ENCODE data around the gene CHST8.

The CHST8 gene

DNA sequence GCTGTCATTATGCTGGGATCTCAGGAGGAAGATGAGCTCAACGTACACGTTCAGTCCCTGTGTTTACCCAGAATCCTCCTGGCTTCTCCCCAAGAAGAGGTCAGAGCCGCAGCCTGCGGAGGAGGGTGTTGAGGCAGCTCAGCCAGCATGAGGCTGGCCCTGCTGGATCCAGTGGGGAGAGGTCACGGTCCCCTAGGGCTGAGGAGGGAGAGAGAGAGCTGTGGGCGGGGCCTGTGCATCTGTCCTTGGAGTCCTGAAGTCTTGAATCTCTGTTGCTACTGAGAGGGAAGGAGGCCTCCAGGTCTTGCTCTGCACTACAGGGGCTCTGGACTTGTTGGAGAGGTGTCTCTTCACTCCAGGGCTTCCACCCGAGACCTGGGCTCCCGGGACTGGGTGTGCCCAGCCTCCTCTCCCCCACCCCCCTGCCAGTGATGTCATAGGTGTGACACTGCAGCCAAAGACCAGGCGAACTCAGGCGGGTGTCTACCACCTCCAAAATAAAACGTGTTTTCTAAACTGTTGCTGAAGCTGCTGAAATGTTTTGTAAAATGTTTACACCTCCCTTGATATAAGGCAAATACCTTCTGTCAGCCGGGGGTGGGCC lies 97.0 kb downstream of the CHST8 start:
- Histone ChIP-seq H3K4me3 (ENCODE audit: extremely low read depth, insufficient read depth, low read length, poor library complexity, severe bottlenecking) (no peak overlapping the region), H3K27ac (ENCODE audit: low read depth, low read length, severe bottlenecking) (no peak overlapping the region), H3K4me1 (ENCODE audit: control insufficient read depth, insufficient read depth, low read length, poor library complexity, severe bottlenecking) (no peaks in the 10 kb centered on the region), H3K36me3 (ENCODE audit: control insufficient read depth, insufficient read depth, low read length) (no peaks in the 10 kb centered on the region), H3K9me3 (ENCODE audit: control insufficient read depth, low read length) (no peaks in the 10 kb centered on the region)
- WGBS, 2 experiments (ENCODE audit: insufficient coverage in 2 of 2) = 80 to 88% methylated on average over 2 to 5 of the region's 12 CpGs

DNA sequence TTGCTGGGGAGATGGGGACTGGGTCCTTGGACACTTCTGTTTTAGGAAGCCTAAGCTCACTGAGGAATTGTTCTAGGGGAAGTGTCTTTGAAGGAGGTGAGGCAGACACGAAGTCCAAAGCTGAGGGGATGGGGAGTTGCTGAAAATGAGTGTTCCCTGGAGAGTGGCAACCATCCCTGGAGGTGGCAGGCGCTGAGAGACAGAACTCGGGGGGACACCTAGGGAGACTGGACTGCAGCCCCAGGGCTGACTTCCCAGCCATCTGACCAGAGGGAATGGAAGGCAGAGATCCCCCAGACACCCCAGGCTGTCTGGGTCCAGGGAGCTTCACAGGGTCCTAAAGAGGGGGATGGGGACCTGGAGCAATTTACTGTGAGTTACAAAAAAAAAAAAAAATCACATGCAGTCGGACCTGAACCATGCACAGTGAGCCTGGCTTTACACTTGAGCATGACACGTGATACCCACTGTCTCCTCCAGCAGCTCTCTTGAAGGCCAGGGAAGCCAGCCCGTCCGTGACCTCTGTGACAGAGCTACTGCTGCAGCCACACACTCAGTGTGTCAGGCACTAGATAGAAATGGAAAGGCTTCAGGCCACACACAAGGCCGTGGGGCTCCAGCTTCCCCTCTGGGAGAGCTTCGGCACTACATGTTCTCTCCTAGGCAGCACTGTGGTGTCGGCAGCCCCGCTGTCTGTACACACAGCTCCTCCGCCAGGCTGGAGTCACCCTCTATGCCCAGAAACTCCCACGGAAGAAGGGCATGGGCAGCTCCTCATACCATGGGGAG lies 97.8 kb downstream of the CHST8 start:
- no peaks in the 10 kb centered on the region for H3K4me1 ChIP-seq (ENCODE audit: control insufficient read depth, insufficient read depth, low read length, poor library complexity, severe bottlenecking)
- no peaks in the 10 kb centered on the region for H3K9me3 ChIP-seq (ENCODE audit: control insufficient read depth, low read length)
- no peak overlapping the region for H3K4me3 ChIP-seq (ENCODE audit: extremely low read depth, insufficient read depth, low read length, poor library complexity, severe bottlenecking)
- no peaks in the 10 kb centered on the region for H3K36me3 ChIP-seq (ENCODE audit: control insufficient read depth, insufficient read depth, low read length)
- WGBS, 2 experiments (ENCODE audit: insufficient coverage in 2 of 2) = 80 to 86% methylated on average over 8 to 11 of the region's 13 CpGs
- no peak overlapping the region for H3K27ac ChIP-seq (ENCODE audit: low read depth, low read length, severe bottlenecking)

DNA sequence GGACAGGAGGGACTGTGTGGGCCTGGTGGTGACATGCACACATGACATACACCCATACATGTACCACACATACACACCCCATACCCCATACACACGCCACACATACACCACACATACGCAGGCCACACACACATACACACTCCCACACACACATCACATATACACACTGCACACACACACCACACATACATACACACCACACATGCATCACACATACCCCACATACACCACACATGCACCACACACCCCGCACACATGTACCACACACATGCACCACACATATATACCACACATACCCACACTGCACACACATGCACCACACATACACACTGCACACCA lies 98.4 kb downstream of the CHST8 start:
- H3K9me3 ChIP-seq (ENCODE audit: control insufficient read depth, low read length) = no peaks in the 10 kb centered on the region
- no peaks in the 10 kb centered on the region for H3K36me3 ChIP-seq (ENCODE audit: control insufficient read depth, insufficient read depth, low read length)
- H3K4me1 ChIP-seq (ENCODE audit: control insufficient read depth, insufficient read depth, low read length, poor library complexity, severe bottlenecking) = no peaks in the 10 kb centered on the region
- WGBS, 2 experiments (ENCODE audit: insufficient coverage in 2 of 2) = 90 to 97% methylated on average over 3 of the region's 3 CpGs
- no peak overlapping the region for H3K4me3 ChIP-seq (ENCODE audit: extremely low read depth, insufficient read depth, low read length, poor library complexity, severe bottlenecking)
- no peak overlapping the region for H3K27ac ChIP-seq (ENCODE audit: low read depth, low read length, severe bottlenecking)

DNA sequence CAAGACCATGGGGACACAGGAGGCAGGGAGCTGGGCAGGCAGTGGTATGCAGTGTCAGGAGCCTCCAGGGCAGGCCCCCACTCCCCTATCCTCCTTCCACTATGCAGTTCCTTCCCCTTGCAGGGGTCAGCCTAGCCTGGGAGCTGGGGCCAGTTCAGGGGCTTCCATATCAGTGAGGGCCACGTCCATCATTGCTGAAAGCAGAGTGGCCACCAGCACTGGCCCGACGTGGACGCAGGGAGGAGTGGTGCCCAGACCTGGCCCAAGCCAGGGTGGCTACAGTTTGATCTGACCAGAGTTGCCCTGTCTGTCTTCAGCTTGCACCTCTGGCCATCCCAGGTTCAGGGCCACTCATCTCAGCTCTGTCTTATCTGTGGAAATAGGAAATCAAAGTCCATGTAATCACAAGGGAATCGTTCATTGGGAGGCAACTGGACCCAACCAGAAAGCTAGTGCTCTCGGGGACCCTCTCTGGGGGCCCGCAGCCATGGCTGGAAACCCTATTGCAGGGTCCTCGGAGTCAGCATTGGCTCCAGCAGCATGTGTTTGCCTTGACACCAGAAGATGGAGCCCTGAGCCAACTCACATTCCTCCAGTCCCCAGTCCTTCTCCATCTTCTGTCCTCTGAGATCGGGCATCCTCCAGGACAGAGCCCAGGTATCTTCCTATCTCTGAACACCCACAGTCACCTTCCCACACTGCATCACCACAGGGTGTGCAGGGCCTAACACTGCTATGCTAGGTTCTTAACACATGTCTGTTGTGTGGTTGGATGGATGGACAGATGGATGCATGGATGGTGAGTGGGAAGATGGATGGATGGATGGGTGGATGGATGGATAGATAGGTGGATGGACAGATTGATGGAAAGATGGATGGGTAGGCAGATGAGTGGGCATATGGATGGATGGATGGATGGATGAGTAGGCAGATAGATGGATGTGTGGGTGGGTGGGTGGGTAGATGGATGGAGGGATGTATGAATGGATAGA lies 99.2 kb downstream of the CHST8 start:
- H3K27ac ChIP-seq (ENCODE audit: low read depth, low read length, severe bottlenecking) = no peak overlapping the region

DNA sequence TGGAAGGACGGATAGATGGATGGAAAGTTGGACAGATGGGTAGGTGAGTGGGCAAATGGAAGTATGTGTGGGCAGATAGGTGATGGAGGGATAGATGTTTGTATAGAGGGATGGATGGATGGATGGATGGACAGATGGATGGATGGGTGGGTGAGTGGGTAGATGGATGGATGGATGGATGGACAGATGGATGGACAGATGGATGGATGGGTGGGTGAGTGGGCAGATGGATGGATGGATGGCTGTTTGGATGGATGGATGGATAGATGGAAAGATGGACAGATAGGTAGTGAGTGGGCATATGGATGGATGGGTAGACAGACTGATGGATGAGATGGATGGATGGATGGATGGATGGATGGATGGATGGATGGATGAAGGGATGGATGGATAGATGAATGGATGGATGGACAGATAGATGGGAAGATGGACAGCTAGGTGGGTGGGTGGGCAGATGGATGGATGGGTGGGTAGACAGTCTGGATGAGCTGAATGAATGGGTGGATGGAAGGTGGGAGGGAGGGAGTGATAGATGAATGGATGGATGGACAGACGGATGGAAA lies 100.1 kb downstream of the CHST8 start:
- Histone ChIP-seq H3K4me3 (ENCODE audit: extremely low read depth, insufficient read depth, low read length, poor library complexity, severe bottlenecking) (no peak overlapping the region), H3K4me1 (ENCODE audit: control insufficient read depth, insufficient read depth, low read length, poor library complexity, severe bottlenecking) (no peaks in the 10 kb centered on the region), H3K9me3 (ENCODE audit: control insufficient read depth, low read length) (no peaks in the 10 kb centered on the region), H3K27ac (ENCODE audit: low read depth, low read length, severe bottlenecking) (no peak overlapping the region), H3K36me3 (ENCODE audit: control insufficient read depth, insufficient read depth, low read length) (no peaks in the 10 kb centered on the region)
- WGBS, 2 experiments (ENCODE audit: insufficient coverage in 2 of 2) = 55 to 86% methylated on average over 2 of the region's 2 CpGs

More for the DNA sequence above, 99.2 kb downstream of the CHST8 start:
- H3K4me1 ChIP-seq (ENCODE audit: control insufficient read depth, insufficient read depth, low read length, poor library complexity, severe bottlenecking) = no peaks in the 10 kb centered on the region
- H3K36me3 ChIP-seq (ENCODE audit: control insufficient read depth, insufficient read depth, low read length) = no peaks in the 10 kb centered on the region
- no peaks in the 10 kb centered on the region for H3K9me3 ChIP-seq (ENCODE audit: control insufficient read depth, low read length)
- no peak overlapping the region for H3K4me3 ChIP-seq (ENCODE audit: extremely low read depth, insufficient read depth, low read length, poor library complexity, severe bottlenecking)
- WGBS, 2 experiments (ENCODE audit: insufficient coverage in 2 of 2) = 81 to 87% methylated on average over 7 to 9 of the region's 9 CpGs

DNA sequence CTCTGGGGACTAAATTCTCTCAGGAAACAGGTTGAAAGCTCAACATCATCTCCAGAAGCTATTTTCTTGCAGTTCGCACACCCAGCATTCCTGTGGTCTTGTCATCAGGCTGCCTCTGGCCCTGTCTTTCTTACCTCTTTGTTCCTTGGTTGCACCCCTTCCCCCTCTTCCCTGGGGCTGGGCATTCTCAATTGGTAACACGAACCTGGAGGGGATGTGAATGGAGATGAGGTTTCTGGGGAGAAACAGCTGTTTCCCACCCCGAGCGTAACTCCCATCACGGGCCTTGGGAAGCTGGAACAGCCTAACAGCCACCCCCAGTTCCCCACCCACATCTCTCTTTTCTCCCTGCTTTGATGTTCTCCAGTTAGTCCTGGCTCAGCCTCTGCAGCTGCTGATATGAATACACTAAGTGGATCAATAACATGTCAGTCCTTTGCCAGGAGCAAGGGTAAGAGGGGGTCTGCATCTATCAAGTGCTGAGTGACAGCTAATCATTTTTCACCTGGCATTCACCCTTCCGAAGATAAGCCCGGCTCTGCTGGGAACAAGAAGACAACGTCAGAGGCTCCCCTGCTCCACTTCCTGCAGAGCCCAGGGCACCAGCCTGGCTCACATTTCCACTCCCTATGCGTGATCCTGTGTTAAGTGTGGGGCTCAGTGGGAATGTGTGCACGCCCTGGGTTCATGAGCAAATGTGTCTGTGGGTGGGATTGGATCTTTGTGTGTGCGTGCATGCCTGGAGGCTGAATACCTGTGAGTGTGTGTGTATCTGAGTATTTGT lies 100.9 kb downstream of the CHST8 start:
- 73 to 74% methylated on average over 8 to 10 of the region's 11 CpGs for WGBS, 2 experiments (ENCODE audit: insufficient coverage in 2 of 2)
- Histone ChIP-seq H3K4me1 (ENCODE audit: control insufficient read depth, insufficient read depth, low read length, poor library complexity, severe bottlenecking) (no peaks in the 10 kb centered on the region), H3K9me3 (ENCODE audit: control insufficient read depth, low read length) (no peaks in the 10 kb centered on the region), H3K4me3 (ENCODE audit: extremely low read depth, insufficient read depth, low read length, poor library complexity, severe bottlenecking) (no peak overlapping the region), H3K36me3 (ENCODE audit: control insufficient read depth, insufficient read depth, low read length) (no peaks in the 10 kb centered on the region), H3K27ac (ENCODE audit: low read depth, low read length, severe bottlenecking) (no peak overlapping the region)

DNA sequence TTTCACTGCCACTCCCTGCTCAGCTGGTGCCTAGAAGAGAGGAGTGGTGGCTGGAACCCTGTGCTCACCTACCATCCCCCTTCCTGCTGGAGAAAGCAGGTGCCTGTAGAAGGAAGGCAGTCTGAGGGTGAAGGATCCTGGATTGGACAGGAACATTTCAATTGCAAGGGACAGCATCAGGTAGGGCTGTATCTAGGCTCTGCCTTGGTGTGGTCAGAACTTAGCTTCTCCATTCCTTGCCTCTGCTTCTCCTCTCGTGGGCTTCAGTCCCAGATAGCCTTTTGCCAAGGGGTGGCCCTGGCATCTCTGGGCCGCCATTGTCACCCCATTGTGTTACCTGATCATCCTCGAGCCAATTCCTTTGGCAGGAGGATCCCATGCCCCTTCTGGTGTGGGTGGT lies 101.8 kb downstream of the CHST8 start:
- WGBS, 2 experiments (ENCODE audit: insufficient coverage in 2 of 2) = 85 to 94% methylated on average over 2 to 3 of the region's 3 CpGs
- Histone ChIP-seq H3K27ac (ENCODE audit: low read depth, low read length, severe bottlenecking) (no peak overlapping the region), H3K4me3 (ENCODE audit: extremely low read depth, insufficient read depth, low read length, poor library complexity, severe bottlenecking) (no peak overlapping the region), H3K4me1 (ENCODE audit: control insufficient read depth, insufficient read depth, low read length, poor library complexity, severe bottlenecking) (no peaks in the 10 kb centered on the region), H3K36me3 (ENCODE audit: control insufficient read depth, insufficient read depth, low read length) (no peaks in the 10 kb centered on the region), H3K9me3 (ENCODE audit: control insufficient read depth, low read length) (no peaks in the 10 kb centered on the region)

DNA sequence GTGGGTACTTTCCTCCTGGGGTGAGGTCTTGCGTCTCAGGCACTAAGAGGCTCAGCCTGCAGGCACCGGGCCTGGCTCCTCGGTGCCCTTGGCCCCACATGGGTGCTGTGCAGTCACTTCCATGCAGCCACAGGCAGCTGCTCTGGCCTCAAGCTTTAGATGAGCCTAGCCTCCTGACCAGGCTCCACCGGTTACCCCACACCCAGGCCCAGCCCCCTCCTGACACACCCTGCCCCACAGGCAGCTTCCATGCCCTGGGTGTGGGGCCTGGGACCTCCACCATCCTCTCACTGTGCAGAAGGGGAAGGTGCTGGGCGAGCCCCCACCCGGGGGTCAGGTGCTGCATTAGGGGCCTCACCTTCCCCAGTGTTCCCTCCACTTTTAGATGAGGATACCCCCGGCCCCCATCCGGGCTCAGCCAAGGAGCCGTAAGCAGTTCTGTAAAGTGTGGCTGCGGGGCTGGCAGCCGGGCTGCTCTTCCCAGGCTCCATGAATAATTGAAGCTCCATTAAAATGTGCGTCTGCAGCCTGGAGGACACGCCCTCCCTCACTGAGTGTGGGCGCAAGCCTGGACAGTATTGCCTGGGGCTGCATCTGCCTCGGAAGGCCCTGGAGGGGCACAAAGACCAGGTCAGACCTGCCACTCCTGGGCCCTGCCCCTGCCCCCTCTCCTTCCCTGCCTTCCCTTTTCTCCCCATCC lies 102.4 kb downstream of the CHST8 start:
- Histone ChIP-seq H3K4me1 (ENCODE audit: control insufficient read depth, insufficient read depth, low read length, poor library complexity, severe bottlenecking) (no peaks in the 10 kb centered on the region), H3K36me3 (ENCODE audit: control insufficient read depth, insufficient read depth, low read length) (no peaks in the 10 kb centered on the region), H3K4me3 (ENCODE audit: extremely low read depth, insufficient read depth, low read length, poor library complexity, severe bottlenecking) (no peak overlapping the region), H3K27ac (ENCODE audit: low read depth, low read length, severe bottlenecking) (no peak overlapping the region), H3K9me3 (ENCODE audit: control insufficient read depth, low read length) (no peaks in the 10 kb centered on the region)
- 89% methylated on average over 13 to 15 of the region's 15 CpGs for WGBS, 2 experiments (ENCODE audit: insufficient coverage in 2 of 2)

DNA sequence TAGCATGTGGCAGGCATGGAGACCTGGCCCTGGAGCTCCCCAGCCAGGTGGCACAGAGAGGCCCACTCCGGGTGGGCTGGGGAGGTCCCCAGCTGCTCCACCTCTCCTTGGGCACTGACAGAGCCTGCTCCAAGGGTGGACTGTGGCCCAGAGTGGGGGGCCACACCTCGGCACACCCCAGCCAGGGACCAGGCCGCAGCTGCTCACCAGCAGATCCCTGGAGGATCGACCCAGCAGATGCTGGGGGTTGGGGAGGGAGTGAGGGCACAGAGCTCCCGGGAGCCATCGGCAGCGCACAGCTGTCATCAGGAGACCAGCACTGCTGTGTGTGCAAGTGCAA lies 102.9 kb downstream of the CHST8 start:
- Histone ChIP-seq H3K4me1 (ENCODE audit: control insufficient read depth, insufficient read depth, low read length, poor library complexity, severe bottlenecking) (no peaks in the 10 kb centered on the region), H3K36me3 (ENCODE audit: control insufficient read depth, insufficient read depth, low read length) (no peaks in the 10 kb centered on the region), H3K4me3 (ENCODE audit: extremely low read depth, insufficient read depth, low read length, poor library complexity, severe bottlenecking) (no peak overlapping the region), H3K9me3 (ENCODE audit: control insufficient read depth, low read length) (no peaks in the 10 kb centered on the region), H3K27ac (ENCODE audit: low read depth, low read length, severe bottlenecking) (no peak overlapping the region)
- WGBS, 2 experiments (ENCODE audit: insufficient coverage in 2 of 2) = 80 to 92% methylated on average over 6 to 7 of the region's 7 CpGs
